ENCODE results near the gene TMTC2. TPM values are rescaled to one million over a fixed set of nuclear protein-coding genes. Genes with fewer than 3 reads are reported as not detected.

TMTC2 gene
- total RNA-seq, 1 donor from 2014 or later: 25.5 TPM

DNA sequence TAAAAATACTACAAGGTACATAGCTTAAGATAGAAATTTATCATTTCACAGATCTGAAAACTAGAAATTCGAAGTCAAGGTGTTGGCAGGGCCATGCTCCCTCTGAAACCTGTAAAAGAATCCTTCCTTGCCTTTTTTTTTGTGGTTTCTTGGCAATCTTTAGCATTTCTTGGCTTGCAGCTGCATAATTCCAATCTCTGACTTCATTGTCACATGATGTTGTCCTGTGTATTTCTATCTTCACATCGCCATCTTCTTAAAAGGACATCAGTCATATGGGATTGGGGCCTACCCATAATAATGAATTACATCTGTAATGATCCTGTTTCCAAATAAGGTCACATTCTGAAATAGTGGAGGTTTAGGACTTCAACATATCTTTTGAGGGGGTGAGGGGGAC is 250.4 kb downstream of the TMTC2 start:
- Mint-ChIP-seq H3K4me1 (peaks cover 5% of the 10 kb centered on the region), H3K4me3 (no peak overlapping the region), H3K27ac (no peak overlapping the region), H3K36me3 (peaks cover 2% of the 10 kb centered on the region), H3K27me3 (ENCODE audit: insufficient read depth, low read depth) (no peaks in the 10 kb centered on the region), H3K9me3 (no peaks in the 10 kb centered on the region)
- Histone ChIP-seq H3K9ac (no peak overlapping the region), H3K79me2 (ENCODE audit: low read depth) (no peaks in the 10 kb centered on the region), H3K27me3 (no peaks in the 10 kb centered on the region), H3K36me3 (no peaks in the 10 kb centered on the region), H3K9me3 (ENCODE audit: low read depth) (no peaks in the 10 kb centered on the region), H2AFZ (replicated peaks) (no peak overlapping the region), H4K20me1 (ENCODE audit: low read depth) (no peaks in the 10 kb centered on the region), H3K4me2 (no peak overlapping the region), H3K4me1 (peaks cover under 1% of the 10 kb centered on the region), H3K27ac (no peak overlapping the region), H3F3A (ENCODE audit: low read depth) (no peaks in the 10 kb centered on the region), H3K4me3 (no peak overlapping the region)
- TF ChIP-seq EZH2phosphoT487 (IDR thresholded peaks at IDR 0.05) (no peak), CTCF (IDR thresholded peaks at IDR 0.05) (no peak), EZH2 (IDR thresholded peaks at IDR 0.05) (no peak)
- no peak for DNase-seq (ENCODE audit: low spot score)

DNA sequence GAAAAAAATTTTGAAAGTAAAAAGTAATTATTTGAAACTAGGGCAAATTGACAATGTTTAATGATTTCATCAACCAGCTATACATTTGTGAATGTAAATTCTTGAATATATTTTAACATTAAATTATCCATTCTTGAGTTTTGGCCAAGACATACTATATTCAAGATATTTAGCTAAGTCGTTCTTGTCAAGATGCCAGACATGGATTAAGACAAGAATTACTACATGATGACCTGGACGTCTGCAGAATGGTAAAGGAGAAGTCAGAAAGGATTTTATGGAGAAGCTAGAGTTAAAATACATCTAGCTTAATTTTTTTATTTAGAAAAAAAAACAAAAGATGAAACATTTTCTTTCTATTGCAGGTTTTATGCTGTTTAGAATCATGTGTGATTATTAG is 255.8 kb downstream of the TMTC2 start:
- DNase-seq (ENCODE audit: low spot score): no peak
- H3K4me3 Mint-ChIP-seq: no peak overlapping the region
- H3K27me3 Mint-ChIP-seq (ENCODE audit: insufficient read depth, low read depth): no peaks in the 10 kb centered on the region
- Histone ChIP-seq H3K27ac (peak overlapping the region; percentile 38), H3K4me3 (no peak overlapping the region), H3K9me3 (ENCODE audit: low read depth) (no peaks in the 10 kb centered on the region), H3F3A (ENCODE audit: low read depth) (peaks cover 2% of the 10 kb centered on the region), H2AFZ (replicated peaks) (no peak overlapping the region), H3K4me1 (peaks cover 7% of the 10 kb centered on the region), H3K27me3 (no peaks in the 10 kb centered on the region), H3K36me3 (no peaks in the 10 kb centered on the region), H3K9ac (no peak overlapping the region), H3K4me2 (no peak overlapping the region), H3K79me2 (ENCODE audit: low read depth) (no peaks in the 10 kb centered on the region), H4K20me1 (ENCODE audit: low read depth) (no peaks in the 10 kb centered on the region)
- H3K9me3 Mint-ChIP-seq: peaks cover 3% of the 10 kb centered on the region
- no peaks in the 10 kb centered on the region for H3K36me3 Mint-ChIP-seq
- TF ChIP-seq CTCF (IDR thresholded peaks at IDR 0.05) (no peak), EZH2 (IDR thresholded peaks at IDR 0.05) (no peak), EZH2phosphoT487 (IDR thresholded peaks at IDR 0.05) (no peak)
- peaks cover 13% of the 10 kb centered on the region for H3K4me1 Mint-ChIP-seq
- no peak overlapping the region for H3K27ac Mint-ChIP-seq

- peaks cover 2% of the 10 kb centered on the region for H3F3A ChIP-seq (ENCODE audit: low read depth)
These were observed 256.3 kb downstream of the TMTC2 start for GRCh38 chr12:82942991-82943401.

More at GRCh38 chr12:82942991-82943401, 256.3 kb downstream of the TMTC2 start:
- Mint-ChIP-seq H3K9me3 (peaks cover 3% of the 10 kb centered on the region), H3K27me3 (ENCODE audit: insufficient read depth, low read depth) (no peaks in the 10 kb centered on the region), H3K36me3 (no peaks in the 10 kb centered on the region), H3K4me3 (no peak overlapping the region), H3K4me1 (peaks cover 13% of the 10 kb centered on the region), H3K27ac (peak overlapping the region; percentile 31)
- Histone ChIP-seq H2AFZ (replicated peaks) (no peak overlapping the region), H3K9me3 (ENCODE audit: low read depth) (no peaks in the 10 kb centered on the region), H3K79me2 (ENCODE audit: low read depth) (no peaks in the 10 kb centered on the region), H3K4me3 (no peak overlapping the region), H3K4me1 (peaks cover 7% of the 10 kb centered on the region), H3K36me3 (no peaks in the 10 kb centered on the region), H3K27me3 (no peaks in the 10 kb centered on the region), H3K9ac (no peak overlapping the region), H3K27ac (peak overlapping the region; percentile 38), H4K20me1 (ENCODE audit: low read depth) (no peaks in the 10 kb centered on the region), H3K4me2 (no peak overlapping the region)
- TF ChIP-seq CTCF (IDR thresholded peaks at IDR 0.05) (no peak), EZH2 (IDR thresholded peaks at IDR 0.05) (no peak), EZH2phosphoT487 (IDR thresholded peaks at IDR 0.05) (no peak)
- peak; percentile 36 for DNase-seq (ENCODE audit: low spot score)
